Muscle layer of duodenum (tissue), 2 donors: ENCODE data around the gene GFI1B.
"Not testable (repeated sequence)": the region's sequence is repeated elsewhere in the genome, so short reads cannot be mapped to it uniquely, and the experiment has no call there.

Experiments
- H3K27ac ChIP-seq: one replicate; pipeline ENCODE4 v1.7.0; 2013; ENCODE audit warnings: mild to moderate bottlenecking, low read length
- H3K27me3 ChIP-seq: one replicate; pipeline ENCODE4 v1.7.0; 2013; ENCODE audit warnings: low read depth, mild to moderate bottlenecking, control low read depth, low read length
- H3K36me3 ChIP-seq, 2 donors: one replicate each; pipeline ENCODE4 v1.7.0; 2013; ENCODE audit warnings: low read length in 2 of 2, control low read depth in 1 of 2, mild to moderate bottlenecking in 1 of 2; ENCODE audit not compliant: insufficient read depth in 2 of 2, control insufficient read depth in 1 of 2
- H3K4me1 ChIP-seq, 2 donors: one replicate each; pipeline ENCODE4 v1.7.0; 2013; ENCODE audit warnings: low read length in 2 of 2, mild to moderate bottlenecking in 2 of 2, control low read depth in 1 of 2, moderate library complexity in 1 of 2; ENCODE audit not compliant: insufficient read depth in 2 of 2, control insufficient read depth in 1 of 2
- H3K4me3 ChIP-seq, 2 donors: one replicate each; pipeline ENCODE4 v1.7.0; 2013; ENCODE audit warnings: low read length in 2 of 2, low read depth in 1 of 2, mild to moderate bottlenecking in 1 of 2
- H3K9me3 ChIP-seq, 2 donors: one replicate each; pipeline ENCODE4 v1.7.0; 2013; ENCODE audit warnings: low read length in 2 of 2, control low read depth in 1 of 2, mild to moderate bottlenecking in 1 of 2; ENCODE audit not compliant: control insufficient read depth in 1 of 2
- donor health status: healthy.

The GFI1B gene

GRCh38 chr9:133027134-133027533 is 48.6 kb downstream of the GFI1B start:
- Histone ChIP-seq H3K36me3 (no peaks in the 10 kb centered on the region), H3K4me1 (peaks cover 8 to 21% of the 10 kb centered on the region in 2 donors), H3K27ac (no peak overlapping the region), H3K9me3 (no peaks in the 10 kb centered on the region), H3K27me3 (no peaks in the 10 kb centered on the region), H3K4me3 (no peak overlapping the region)

- Histone ChIP-seq H3K4me3 (no peak overlapping the region), H3K36me3 (no peaks in the 10 kb centered on the region), H3K27ac (no peak overlapping the region), H3K9me3 (no peaks in the 10 kb centered on the region), H3K4me1 (peaks cover 12 to 30% of the 10 kb centered on the region in 2 donors), H3K27me3 (no peaks in the 10 kb centered on the region)
These were observed 49.7 kb downstream of the GFI1B start for GRCh38 chr9:133028221-133028620.

GRCh38 chr9:133029994-133030316 is 51.5 kb downstream of the GFI1B start:
- no peaks in the 10 kb centered on the region for H3K9me3 ChIP-seq
- H3K4me1 ChIP-seq = peaks cover 12 to 37% of the 10 kb centered on the region in 2 donors
- H3K27ac ChIP-seq = peak overlapping the region; percentile 87
- H3K4me3 ChIP-seq = peak overlapping the region; percentile 95 to 96
- H3K36me3 ChIP-seq = no peaks in the 10 kb centered on the region
- H3K27me3 ChIP-seq = no peaks in the 10 kb centered on the region

- peak within 1 kb of the TSS; percentile 95 to 96 for H3K4me3 ChIP-seq
- H3K4me1 ChIP-seq = peaks cover 12 to 37% of the 10 kb centered on the region in 2 donors
- no peaks in the 10 kb centered on the region for H3K9me3 ChIP-seq
- peak within 1 kb of the TSS; percentile 87 for H3K27ac ChIP-seq
- H3K27me3 ChIP-seq = no peaks in the 10 kb centered on the region
- no peaks in the 10 kb centered on the region for H3K36me3 ChIP-seq
These were observed 52.0 kb downstream of the GFI1B start, which contains the start of gene GTF3C5 for GRCh38 chr9:133030317-133031129. GTF3C5 (plus strand) TSS chr9:133030997; CDS start chr9:133031012, 15 bp downstream.

- H3K27ac ChIP-seq = peak overlapping the region; percentile 87
- H3K36me3 ChIP-seq = no peaks in the 10 kb centered on the region
- H3K9me3 ChIP-seq = no peaks in the 10 kb centered on the region
- H3K27me3 ChIP-seq = no peaks in the 10 kb centered on the region
- peak overlapping the region; percentile 95 to 96 for H3K4me3 ChIP-seq
- peaks cover 12 to 37% of the 10 kb centered on the region in 2 donors for H3K4me1 ChIP-seq
These were observed 52.6 kb downstream of the GFI1B start for GRCh38 chr9:133031130-133031422.

- H3K9me3 ChIP-seq = no peaks in the 10 kb centered on the region
- H3K27ac ChIP-seq = peak overlapping the region; percentile 87
- H3K4me3 ChIP-seq = peak overlapping the region; percentile 95 to 96
- H3K36me3 ChIP-seq = no peaks in the 10 kb centered on the region
- peaks cover 12 to 37% of the 10 kb centered on the region in 2 donors for H3K4me1 ChIP-seq
- H3K27me3 ChIP-seq = no peaks in the 10 kb centered on the region
These were observed 53.0 kb downstream of the GFI1B start for GRCh38 chr9:133031496-133031911.

- no peak overlapping the region for H3K27ac ChIP-seq
- no peaks in the 10 kb centered on the region for H3K27me3 ChIP-seq
- no peaks in the 10 kb centered on the region for H3K9me3 ChIP-seq
- H3K4me3 ChIP-seq = peak overlapping the region in 1 of 2 donors; percentile 96
- peaks cover 12 to 37% of the 10 kb centered on the region in 2 donors for H3K4me1 ChIP-seq
- no peaks in the 10 kb centered on the region for H3K36me3 ChIP-seq
These were observed 53.7 kb downstream of the GFI1B start for GRCh38 chr9:133032171-133032570.

GRCh38 chr9:133035669-133036068 is 57.2 kb downstream of the GFI1B start:
- H3K4me3 ChIP-seq = no peak overlapping the region
- H3K9me3 ChIP-seq = no peaks in the 10 kb centered on the region
- no peak overlapping the region for H3K27ac ChIP-seq
- no peaks in the 10 kb centered on the region for H3K27me3 ChIP-seq
- no peaks in the 10 kb centered on the region for H3K36me3 ChIP-seq
- H3K4me1 ChIP-seq = peaks cover 12 to 27% of the 10 kb centered on the region in 2 donors

- Histone ChIP-seq H3K27me3 (no peaks in the 10 kb centered on the region), H3K4me3 (no peak overlapping the region), H3K36me3 (peaks cover 14 to 15% of the 10 kb centered on the region in 2 donors), H3K27ac (no peak overlapping the region), H3K4me1 (peaks cover 0 to 9% of the 10 kb centered on the region in 2 donors), H3K9me3 (no peaks in the 10 kb centered on the region)
These were observed 59.5 kb downstream of the GFI1B start for GRCh38 chr9:133037775-133038515.

- H3K4me1 ChIP-seq, H3K9me3 ChIP-seq, H3K4me3 ChIP-seq, H3K27me3 ChIP-seq, H3K27ac ChIP-seq: not testable (repeated sequence)
- peaks cover 36 to 42% of the 10 kb centered on the region in 2 donors for H3K36me3 ChIP-seq
These were observed 62.5 kb downstream of the GFI1B start for GRCh38 chr9:133040892-133041479.
